HG03432 (cell line): ENCODE results near the gene GYS2.

ENCODE experiments used
- ATAC-seq: cut with Tn5 transposase; IDR thresholded peaks from one replicate; pipeline ENCODE4 v1.9.1; 2021; ENCODE audit warnings: mild to moderate bottlenecking, moderate library complexity; ENCODE audit not compliant: unreplicated experiment

The GYS2 gene

DNA sequence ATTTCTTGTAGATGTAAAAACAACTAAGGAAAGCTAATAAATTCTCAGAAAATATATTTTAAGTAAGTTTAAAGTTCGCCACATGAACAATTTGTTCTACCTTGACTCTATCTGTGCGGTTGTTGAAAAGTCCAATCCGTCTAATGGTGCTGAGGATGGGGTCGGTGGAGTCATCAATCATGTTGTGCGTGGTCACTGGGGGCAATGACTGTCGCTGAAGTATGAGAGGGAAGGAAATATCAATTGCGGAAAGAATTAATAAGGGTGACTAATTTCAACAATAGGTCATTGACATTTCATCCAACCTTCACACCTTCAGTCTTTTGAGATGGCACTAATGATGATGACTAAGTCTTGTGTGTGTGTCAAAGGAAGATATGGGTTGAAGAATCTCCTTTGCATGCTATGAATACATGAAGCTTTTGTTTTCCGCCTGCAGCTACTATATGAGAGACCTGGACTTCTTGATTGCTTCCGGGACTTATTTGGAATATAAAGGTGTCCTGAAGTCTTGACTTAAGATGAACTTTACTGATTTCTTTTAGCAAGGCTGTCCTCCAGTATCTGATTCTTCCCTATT lies 46.5 kb downstream of the GYS2 start:
- no peak for ATAC-seq

DNA sequence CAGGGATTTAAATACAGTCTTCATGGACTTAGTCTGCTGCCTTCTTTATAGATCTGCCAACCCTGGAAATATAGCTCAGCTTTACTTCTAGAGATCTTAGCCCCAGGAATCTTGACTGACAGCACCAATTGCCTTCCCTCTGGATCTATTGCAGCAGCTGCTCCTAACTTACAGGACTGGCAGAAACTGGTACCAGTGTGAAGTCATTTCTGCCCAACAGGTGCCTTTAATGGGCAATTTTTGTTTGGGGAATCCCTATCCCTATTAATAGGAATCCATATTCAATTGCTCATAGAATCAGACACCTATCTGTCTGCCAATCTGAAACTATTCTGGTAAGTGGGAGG lies 51.3 kb downstream of the GYS2 start:
- ATAC-seq: no peak

DNA sequence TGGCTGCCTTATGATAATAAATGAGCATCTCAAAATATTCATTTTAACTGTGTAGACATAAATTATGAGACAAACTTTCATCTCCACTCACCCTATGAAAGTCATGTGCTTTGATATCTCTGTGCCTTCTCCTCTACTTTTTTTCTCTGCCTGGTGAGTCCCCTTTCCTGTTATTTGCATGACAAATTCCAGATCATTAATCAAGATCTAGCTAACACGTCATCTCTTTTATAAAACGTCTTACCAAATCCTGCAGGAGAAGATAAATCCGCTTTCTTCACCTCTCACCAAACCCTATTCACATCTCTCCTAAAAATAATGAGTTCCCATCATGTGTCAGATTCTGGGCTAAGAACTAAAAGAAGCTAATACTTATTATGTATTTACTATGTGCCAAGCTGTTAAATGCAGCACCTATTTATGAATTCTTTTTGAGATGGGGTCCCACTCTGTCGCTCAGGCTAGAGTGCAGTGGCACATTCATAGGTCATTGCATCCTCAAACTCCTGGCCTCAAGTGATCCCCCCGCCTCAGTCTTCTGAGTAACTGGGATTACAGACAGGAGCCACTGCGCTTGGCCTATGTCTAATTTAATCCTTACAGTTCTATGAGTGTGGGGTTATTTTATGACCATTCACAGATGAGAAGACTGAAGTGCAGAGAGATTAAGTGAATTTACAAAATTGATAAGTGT lies 51.9 kb downstream of the GYS2 start:
- ATAC-seq: no peak

DNA sequence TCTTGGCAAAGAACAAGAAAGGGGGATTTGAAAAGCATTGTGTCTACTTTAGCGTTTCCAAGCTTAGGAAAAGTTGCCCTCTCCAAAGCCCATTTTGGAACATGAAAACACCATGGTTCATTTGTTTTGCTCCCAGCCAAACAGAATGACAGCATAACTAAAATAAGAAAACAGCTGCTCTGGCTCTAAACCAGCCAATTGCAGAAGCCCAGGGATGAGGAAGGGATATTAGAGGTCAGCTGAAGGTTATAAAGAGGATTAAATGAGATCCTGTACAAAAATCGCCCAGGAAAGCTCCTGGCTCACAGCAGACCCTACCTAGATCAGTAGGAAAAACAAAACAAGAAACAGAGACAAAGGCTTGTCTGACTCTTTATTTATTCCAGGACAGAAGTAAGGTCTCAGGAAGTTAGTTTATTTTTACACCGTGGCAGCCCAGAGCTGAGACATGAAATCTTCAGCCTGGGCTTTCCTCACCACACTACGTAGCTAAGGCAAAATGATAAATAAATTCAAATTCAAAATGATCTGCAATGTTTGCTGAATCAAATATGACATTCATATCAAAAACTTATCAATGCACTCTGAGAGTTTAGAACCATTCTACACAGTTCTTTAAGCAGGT lies 52.7 kb downstream of the GYS2 start:
- ATAC-seq: no peak

DNA sequence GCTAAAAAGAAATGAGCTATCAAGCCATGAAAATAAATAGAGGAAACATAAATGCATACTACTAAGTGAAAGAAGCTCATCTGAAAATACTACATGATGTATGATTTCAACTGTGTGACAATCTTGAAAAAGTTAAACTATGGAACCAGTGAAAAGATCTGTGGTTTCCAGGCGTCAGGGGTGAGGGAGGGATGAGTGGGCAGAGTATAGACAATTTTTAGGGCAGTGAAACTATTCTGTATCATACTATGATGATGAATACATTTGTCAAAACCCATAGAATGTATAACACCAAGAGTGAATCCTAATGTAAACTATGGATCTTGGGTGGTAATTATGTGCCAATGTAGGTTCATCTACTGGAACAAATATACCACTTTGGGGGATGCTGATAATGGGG lies 57.2 kb downstream of the GYS2 start:
- ATAC-seq: no peak

DNA sequence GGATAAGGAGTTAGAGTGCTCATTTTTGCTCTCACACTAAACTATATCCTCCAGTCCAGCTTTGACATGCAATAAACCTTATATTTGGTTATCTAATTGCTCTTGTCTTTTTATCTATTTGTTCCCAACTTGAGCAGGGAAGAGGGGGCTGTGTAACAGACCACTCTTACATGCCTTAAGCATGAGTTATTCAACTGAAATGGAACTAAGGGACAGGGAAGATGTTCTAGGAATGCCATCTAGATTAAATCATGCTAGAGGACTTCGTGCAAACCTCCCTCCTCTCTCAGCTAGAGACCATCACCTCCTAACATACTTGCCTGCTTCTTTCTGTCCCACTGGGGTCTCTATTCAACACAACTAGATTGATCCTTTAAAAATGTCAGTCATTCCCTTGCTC lies 57.9 kb downstream of the GYS2 start:
- ATAC-seq: no peak

DNA sequence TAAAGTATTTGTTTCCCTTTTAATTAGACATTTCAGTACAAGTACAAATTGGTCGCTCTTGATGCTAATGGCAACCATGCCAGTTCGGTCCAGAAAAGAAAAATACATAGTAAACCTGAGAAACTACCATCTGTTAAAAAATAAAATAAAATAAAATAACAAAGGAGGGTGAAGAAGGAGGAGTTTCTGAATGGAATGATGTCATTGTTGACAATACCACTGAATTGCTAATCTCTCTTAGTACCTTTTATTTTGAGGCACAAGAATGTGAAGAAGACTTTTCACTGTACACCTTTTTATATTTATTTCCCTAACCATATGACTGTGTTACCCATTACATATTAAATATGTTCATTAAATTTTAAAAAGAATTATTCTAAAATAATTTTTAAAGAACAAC lies 59.1 kb downstream of the GYS2 start:
- no peak for ATAC-seq

DNA sequence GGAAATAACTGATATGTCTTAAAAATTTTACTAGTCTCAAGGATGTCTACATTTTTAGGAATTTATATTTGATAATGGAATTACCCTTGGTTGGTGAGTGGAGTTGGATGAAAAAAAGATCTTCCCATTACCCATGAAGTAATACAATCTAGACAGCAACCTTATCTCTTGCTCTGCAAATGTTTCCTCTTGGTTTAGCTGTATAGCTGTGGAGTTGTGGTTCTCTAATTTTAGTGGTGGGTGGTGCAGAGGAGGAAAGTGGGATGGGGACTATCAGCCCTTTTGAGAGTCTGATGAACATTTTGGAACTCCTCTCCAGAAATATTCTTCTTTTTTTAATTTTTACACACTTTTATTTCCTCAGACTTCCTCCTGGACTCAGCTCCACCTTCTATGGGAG lies 61.5 kb downstream of the GYS2 start:
- ATAC-seq: no peak

DNA sequence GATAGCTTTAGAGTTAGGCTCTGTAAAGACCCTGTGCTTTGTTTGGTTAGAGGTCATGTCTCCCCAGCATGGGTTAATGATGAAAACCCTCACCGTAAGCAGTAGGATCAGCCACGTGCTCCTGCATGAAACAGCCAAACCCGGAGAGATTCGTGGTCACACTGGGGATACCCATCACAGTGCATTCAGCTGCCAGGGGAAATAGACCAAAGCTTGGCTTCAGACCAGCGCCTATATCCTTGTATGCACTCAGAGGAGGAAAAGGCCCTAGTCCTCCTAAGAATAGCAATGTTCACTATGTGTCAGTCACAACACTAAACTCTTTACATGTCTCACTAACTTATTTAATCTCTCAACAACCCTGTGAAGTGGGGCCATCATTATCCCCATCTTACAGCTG lies 62.2 kb downstream of the GYS2 start:
- no peak for ATAC-seq

DNA sequence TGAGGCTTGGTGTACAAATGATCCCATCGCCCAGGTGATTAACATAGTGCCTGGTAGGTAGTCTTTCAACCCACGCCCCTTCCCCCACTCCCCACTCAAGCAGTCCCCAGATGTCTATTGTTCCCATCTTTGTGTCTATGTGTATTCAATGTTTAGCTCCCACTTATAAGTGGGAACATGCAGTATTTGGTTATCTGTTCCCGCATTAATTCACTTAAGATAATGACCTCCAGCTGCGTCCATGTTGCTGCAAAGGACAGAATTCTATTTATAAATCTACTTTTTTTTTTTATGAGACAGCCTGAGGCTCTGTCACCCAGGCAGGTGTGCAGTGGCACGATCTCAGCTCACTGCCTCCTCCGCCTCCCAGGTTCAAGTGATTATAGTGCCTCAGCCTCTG lies 62.9 kb downstream of the GYS2 start:
- no peak for ATAC-seq

DNA sequence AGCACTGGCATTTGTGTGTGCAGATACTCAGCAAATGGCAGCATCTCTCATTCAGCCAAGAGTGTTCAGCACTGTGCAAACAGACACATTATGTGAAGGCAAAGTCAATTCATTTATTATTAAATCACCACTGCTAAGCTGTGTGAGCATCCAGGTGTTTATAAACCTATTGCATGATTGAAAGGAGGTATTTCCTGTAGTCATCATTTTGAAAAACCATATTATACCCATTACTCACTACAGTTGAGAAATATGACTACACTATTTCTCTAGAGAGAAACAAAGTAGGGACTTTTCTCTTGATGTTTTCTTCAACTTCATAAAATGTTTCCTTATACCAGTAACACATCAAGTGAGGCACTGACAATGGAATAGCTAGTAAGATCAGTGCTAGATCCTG lies 64.8 kb downstream of the GYS2 start:
- peak; percentile 57 for ATAC-seq

DNA sequence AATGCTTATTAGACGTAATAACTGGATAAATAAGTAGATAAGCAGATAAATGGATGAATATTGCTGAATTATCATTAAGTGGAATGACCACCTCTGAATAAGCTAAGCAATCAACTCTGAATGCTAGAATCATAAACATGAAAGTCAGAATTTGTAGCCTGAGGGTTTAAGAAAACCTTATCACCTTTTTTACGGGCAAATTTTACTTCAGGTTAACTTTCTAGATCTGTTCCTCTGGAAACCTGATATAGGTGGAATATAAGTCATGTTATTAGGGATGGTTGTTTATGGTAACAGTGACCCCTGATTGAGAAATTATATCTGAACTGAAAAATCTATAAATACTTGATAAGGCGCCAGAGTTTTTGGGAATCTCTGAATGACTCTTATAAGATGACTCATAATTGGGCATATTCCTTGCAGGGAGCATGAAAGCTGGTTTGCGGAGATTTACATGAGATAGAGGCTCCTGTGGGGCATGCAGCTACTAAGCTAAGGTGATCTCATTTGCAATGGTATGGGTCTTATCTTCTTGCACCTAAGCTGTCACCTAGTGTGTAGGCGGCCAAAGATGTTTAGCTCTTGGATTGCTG lies 66.5 kb downstream of the GYS2 start:
- no peak for ATAC-seq

DNA sequence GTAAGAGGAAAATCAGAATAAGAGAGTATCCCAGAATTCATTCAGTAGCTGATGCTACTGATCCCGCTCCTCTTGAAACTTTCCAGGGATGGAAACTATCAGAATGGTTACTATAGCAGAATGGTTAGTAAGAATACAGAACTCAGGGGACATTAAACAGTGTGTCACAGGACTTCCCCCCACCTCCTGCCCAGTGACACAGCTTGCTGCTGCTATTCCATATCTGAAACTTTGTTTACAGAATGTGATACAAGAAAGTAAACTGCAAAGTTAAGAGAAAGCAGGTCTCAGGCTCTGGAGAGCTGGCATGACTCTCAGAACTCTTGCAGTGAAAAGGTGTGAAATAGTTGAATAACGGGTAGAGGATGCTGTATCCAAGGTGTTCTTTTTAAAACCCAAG lies 75.2 kb downstream of the GYS2 start:
- ATAC-seq: no peak

DNA sequence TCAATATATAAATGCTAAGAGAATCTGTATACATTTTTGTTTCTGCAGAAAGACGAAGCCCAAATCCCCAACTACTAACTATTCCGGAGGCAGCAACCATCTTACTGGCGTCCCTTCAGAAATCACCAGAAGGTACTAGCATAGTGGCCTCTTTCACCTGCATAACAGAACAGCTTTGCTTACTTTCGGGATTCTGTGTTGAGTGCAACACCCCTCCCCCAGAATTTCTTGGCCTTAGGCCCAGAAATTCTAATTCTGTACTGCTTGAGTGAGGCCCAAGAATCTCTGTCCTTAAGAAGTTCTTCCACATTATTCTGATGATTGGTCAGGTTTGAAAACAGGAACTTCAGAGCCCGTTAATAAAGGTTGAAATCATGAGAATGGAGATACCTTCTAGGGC lies 75.7 kb downstream of the GYS2 start:
- no peak for ATAC-seq

DNA sequence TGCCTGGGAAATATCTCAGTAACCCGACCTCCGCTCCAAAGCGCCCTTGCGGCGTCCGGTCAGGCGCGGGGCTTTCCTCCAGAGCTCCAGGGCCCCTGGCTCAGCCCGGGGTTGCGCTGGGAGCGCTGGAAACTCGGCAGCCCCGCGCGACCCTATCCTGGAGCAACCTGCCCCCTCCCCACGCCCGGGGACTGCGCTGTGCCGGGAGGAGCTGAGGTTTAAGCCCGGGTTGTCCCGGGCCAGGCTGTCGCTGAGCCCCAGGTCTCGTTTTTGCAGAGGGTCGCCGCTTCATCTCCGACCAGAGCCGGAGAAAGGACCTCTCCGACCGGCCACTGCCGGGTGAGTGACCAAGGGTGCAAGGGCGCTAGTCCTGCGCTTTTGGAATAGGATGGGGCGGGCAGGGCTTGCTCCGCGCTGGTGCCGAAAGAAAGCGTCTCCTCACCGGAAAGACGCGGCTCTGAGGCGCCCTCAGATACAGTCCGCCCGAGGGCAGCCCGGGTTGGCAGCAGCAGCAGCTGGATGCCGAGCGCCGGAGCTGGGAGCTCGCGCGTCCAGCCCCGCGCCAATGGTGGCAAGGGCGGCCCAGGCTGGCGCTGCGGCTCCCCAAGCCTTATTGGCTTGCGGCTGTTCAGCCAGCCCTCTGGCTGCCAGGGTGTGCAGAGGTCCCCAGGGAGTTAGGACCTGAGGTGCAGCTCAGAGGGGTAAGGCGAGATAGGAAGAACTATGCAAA lies 77.0 kb downstream of the GYS2 start:
- peak; percentile 97 for ATAC-seq

DNA sequence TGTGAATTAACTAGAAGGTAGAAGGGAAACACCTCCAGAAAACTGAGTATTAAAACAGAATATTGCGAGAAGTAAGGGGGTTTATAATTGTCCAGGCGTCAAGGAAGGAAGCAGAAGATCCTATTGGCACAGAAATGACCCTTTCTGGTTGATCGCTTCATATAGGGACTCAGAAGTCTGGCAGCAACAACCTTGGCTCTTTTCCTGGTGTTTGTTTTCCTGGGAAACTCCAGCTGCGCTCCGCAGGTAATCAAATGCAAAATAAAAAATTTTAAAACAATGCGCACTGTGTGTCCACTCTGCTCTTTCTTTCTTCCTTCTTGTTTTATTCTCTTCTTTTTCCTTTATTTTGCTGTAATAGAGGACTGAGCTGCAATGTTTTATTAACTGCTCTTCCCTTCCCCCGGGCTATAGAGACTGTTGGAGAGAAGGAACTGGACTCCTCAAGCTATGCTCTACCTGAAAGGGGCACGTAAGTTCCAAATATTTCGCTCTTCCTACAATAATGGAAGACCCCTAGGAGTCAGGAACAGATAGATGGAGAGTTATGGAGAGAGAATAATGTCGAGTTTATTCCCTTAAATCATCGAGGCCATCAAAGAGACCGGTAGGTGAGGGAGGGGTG lies 77.8 kb downstream of the GYS2 start:
- no peak for ATAC-seq

DNA sequence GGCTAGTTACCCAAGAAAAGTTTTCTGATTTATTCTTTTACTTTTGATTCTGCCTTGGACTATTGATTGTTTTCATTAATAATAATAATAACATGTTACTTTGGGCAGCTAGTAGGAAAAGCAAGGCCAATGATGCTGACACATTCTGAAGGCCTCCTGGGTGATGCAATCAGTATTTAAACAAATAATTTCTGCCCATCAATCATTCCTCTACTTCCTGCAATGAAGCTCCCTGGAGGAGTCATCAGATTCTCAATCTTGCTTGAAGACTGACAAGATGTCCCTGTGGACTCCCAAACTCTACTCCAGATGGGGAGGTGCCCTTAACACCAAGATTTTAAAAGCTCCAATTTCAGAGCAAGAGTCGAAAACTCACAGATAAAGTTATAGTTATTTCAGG lies 78.6 kb downstream of the GYS2 start, which contains the start of gene SPX:
TSS of gene SPX (plus strand) at position 244 of the 400 bp plus-strand sequence. CDS start 177 bp downstream, outside the sequence.
- no peak for ATAC-seq

DNA sequence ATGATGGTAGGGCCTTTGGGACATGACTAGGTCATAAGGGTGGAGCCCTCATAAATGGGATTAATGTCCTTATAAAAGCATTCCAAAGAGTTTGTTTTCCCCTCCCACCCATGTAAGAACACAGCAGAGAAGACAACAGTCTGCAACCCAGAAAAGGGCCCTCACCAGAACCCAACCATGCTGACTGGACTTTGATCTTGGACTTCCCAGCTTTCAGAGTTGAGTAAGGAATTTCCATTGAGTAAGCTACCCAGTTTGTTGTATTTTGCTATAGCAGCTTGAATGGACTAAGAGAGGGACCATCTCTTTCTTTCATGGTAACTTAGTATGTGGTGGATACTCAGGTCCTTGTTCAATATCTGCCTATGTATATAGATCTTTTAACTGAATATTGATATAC lies 81.5 kb downstream of the GYS2 start:
- no peak for ATAC-seq

DNA sequence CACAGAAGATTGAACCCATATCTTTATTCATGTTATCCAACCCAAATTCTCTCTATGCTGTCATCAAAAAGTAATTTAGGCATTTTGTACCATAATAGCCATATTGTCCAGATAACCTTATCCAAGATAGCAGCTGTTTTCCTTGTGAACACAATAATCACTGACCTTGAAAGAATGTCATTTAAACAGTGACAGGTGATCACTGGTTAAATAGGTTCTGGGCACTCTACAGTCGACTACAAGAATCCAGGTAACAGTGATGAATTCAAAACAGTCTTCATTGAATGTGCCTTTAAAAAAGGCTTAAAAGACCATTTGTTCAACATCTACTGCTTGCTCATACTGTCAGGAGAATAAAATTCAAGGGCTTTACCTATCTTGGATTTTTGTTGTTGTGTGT lies 83.1 kb downstream of the GYS2 start:
- ATAC-seq: no peak

DNA sequence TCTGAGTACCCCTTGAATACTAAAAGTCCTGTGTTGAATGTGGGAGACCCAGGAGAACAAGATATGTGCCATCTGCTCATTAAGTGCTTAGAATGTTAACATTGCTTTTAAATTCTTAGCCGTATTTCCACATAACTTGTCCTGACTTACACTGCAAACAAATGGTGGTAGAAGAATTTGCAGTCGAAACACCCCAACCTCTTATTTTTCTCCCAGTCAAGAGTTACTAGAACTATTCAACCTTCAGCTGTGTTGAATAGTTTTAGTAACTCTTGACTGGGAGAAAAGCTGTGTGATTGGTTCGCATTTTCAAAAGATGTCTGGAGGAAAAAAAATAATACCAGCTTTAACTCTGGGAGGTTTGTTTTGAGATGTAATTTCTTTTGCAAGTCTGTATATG lies 86.2 kb downstream of the GYS2 start:
- no peak for ATAC-seq

DNA sequence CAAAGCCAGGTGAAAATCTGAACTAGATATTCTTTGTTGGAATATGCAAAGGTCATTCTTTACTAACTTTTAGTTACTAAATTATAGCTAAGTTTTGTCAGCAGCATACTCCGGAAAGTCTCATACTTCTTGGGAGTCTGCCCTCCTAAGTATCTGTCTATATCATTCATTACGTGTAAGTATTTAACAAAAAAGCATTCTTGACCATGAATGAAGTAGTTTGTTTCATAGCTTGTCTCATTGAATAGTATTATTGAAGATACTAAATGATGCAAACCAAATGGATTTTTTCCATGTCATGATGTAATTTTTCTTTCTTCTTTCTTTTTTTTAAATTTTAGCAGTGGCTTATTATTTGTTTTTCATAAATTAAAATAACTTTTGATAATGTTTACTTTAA lies 88.4 kb downstream of the GYS2 start:
- ATAC-seq: no peak
